ENCODE measurements around the gene TULP4. TPM values are rescaled to one million over a fixed set of nuclear protein-coding genes. Genes with fewer than 3 reads are reported as not detected.

The TULP4 gene
- total and polyA plus RNA-seq, 2 donors (not counting 1 experiment from before 2014, with no cell fraction given), result 12.0 to 90.0 TPM

DNA sequence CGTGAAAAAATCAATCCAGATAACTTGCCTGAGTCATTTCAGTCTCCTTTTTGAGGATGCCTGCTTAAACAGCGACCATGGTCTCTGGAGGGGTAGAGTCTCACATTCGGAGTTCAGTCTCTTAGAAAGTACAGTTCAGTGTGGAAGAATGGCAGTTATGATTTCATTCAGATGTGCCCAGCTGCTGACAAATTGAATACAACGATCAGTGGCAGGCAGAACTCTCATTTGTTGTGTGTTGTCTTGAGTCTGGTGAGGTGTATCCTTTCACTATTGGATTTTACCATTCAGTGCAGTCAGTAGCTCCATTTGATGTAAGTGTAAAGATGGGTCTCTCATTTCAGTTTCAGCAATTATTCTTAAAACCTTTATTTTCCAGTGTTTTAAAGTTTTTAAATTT, 639 bp upstream of the TULP4 start:
- ChIA-PET CTCF (no interaction called here), POLR2A (no interaction called here)
- peaks cover 25% of the 10 kb centered on the region for H3K79me2 ChIP-seq (ENCODE audit: control insufficient read depth, insufficient read depth, low read length)
- no peak overlapping the region for H3K27ac ChIP-seq (ENCODE audit: low read length in 2 of 2)
- WGBS (ENCODE audit: insufficient coverage), result 83% methylated on average over 4 of the region's 4 CpGs
- H3K27me3 ChIP-seq (replicated peaks in 1 of 4; ENCODE audit: control extremely low read depth in 1 of 4, control insufficient read depth in 3 of 4, insufficient read depth in 4 of 4, low read length in 3 of 4), result no peaks in the 10 kb centered on the region
- H3K9me3 ChIP-seq (ENCODE audit: control extremely low read depth in 1 of 3, control insufficient read depth in 2 of 3, insufficient read depth in 1 of 3, low read length in 2 of 3), result peaks cover 0 to 2% (median 1%) of the 10 kb centered on the region in 3 donors
- H3K4me3 ChIP-seq (ENCODE audit: control extremely low read depth in 1 of 5, extremely low read depth in 1 of 5, insufficient read depth in 1 of 5, low read depth in 2 of 5, low read length in 4 of 5), result no peak overlapping the region
- ATAC-seq (ENCODE audit: low read depth) (no peak), DNase-seq (no peak)
- H3K9me3 Mint-ChIP-seq (ENCODE audit: insufficient read depth), result no peaks in the 10 kb centered on the region
- H4K20me1 ChIP-seq (ENCODE audit: control insufficient read depth, insufficient read depth, low read length, poor library complexity, severe bottlenecking), result no peaks in the 10 kb centered on the region
- no peak overlapping the region for H3K9ac ChIP-seq (ENCODE audit: low read length)
- H3K4me2 ChIP-seq (replicated peaks; ENCODE audit: low read depth, low read length, poor library complexity, severe bottlenecking), result no peak overlapping the region
- H3K27ac Mint-ChIP-seq, result no peak overlapping the region
- H3K27me3 Mint-ChIP-seq, result no peaks in the 10 kb centered on the region
- intact Hi-C loops (cut with micrococcal nuclease), result no loop called here
- H3K4me1 ChIP-seq (ENCODE audit: control insufficient read depth in 2 of 2, insufficient read depth in 2 of 2, low read length in 2 of 2), result peaks cover 9 to 12% of the 10 kb centered on the region in 2 donors
- TF ChIP-seq, protein P1, sequence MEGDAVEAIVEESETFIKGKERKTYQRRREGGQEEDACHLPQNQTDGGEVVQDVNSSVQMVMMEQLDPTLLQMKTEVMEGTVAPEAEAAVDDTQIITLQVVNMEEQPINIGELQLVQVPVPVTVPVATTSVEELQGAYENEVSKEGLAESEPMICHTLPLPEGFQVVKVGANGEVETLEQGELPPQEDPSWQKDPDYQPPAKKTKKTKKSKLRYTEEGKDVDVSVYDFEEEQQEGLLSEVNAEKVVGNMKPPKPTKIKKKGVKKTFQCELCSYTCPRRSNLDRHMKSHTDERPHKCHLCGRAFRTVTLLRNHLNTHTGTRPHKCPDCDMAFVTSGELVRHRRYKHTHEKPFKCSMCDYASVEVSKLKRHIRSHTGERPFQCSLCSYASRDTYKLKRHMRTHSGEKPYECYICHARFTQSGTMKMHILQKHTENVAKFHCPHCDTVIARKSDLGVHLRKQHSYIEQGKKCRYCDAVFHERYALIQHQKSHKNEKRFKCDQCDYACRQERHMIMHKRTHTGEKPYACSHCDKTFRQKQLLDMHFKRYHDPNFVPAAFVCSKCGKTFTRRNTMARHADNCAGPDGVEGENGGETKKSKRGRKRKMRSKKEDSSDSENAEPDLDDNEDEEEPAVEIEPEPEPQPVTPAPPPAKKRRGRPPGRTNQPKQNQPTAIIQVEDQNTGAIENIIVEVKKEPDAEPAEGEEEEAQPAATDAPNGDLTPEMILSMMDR (IDR thresholded peaks at IDR 0.05), result no peak
- no peak for TF ChIP-seq EZH2 (IDR thresholded peaks at IDR 0.05; ENCODE audit: borderline replicate concordance, insufficient read depth, low read depth, low read length, poor library complexity, severe bottlenecking)
- H3K36me3 ChIP-seq (replicated peaks in 1 of 2; ENCODE audit: control extremely low read depth in 1 of 2, control insufficient read depth in 1 of 2, extremely low read depth in 1 of 2, insufficient read depth in 2 of 2, low read length in 1 of 2), result peaks cover 3 to 16% of the 10 kb centered on the region in 2 experiments
- peaks cover 35% of the 10 kb centered on the region for H3K4me1 Mint-ChIP-seq
- H3K4me3 Mint-ChIP-seq, result no peak overlapping the region
- no peak overlapping the region for H2AFZ ChIP-seq (ENCODE audit: insufficient read depth, low read depth, low read length, poor library complexity, severe bottlenecking)

DNA sequence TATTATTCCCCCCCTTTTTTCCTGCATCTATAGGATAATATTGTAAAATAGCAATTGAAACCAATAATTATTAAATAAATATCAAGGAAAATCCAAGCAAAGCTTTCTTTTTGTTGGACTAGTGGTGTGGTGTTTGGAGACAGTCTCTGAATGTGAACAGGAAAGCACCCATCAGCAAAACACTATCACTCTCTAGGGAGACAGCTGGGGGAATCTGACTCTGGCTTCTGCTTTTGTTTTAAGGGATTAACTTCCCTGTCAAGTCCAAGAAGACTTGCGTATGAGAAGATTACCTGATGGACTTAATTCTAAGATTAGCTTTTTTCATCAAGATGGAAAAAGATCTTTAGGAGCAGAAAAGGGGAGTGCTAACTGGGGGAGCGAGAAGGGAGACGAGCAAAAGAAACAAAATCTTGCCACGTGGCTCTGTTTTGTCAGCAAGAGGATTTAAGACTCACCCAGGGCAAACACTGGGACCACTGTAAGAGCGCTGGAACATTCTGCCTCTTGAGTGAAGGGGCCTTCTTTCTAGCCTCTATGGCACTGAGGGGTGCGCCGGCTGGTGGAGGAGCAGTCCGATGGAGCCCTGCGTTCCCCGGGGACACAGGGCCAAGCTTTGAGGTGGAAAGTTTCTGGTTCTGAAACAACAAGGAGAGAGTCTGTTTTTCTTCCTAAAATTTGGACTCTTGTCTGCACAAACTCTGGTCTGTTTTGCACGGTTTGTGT, 570 bp downstream of the TULP4 start:
- no peak overlapping the region for H3K4me3 ChIP-seq (ENCODE audit: control extremely low read depth in 1 of 5, extremely low read depth in 1 of 5, insufficient read depth in 1 of 5, low read depth in 2 of 5, low read length in 4 of 5)
- no peak for ATAC-seq (ENCODE audit: low read depth)
- H3K79me2 ChIP-seq (ENCODE audit: control insufficient read depth, insufficient read depth, low read length), result peaks cover 22% of the 10 kb centered on the region
- H3K9ac ChIP-seq (ENCODE audit: low read length), result no peak overlapping the region
- no peak overlapping the region for H3K4me3 Mint-ChIP-seq
- H4K20me1 ChIP-seq (ENCODE audit: control insufficient read depth, insufficient read depth, low read length, poor library complexity, severe bottlenecking), result no peaks in the 10 kb centered on the region
- H3K9me3 ChIP-seq (ENCODE audit: control extremely low read depth in 1 of 3, control insufficient read depth in 2 of 3, insufficient read depth in 1 of 3, low read length in 2 of 3), result peaks cover 0 to 5% (median 3%) of the 10 kb centered on the region in 3 donors
- no peak for TF ChIP-seq EZH2 (IDR thresholded peaks at IDR 0.05; ENCODE audit: borderline replicate concordance, insufficient read depth, low read depth, low read length, poor library complexity, severe bottlenecking)
- TF ChIP-seq, protein P1 (IDR thresholded peaks at IDR 0.05), result no peak
- peaks cover 10 to 12% of the 10 kb centered on the region in 2 donors for H3K4me1 ChIP-seq (ENCODE audit: control insufficient read depth in 2 of 2, insufficient read depth in 2 of 2, low read length in 2 of 2)
- no peaks in the 10 kb centered on the region for H3K27me3 Mint-ChIP-seq
- ChIA-PET POLR2A (no interaction called here), CTCF (interaction anchor here (0.7 to 1.1 kb wide), 3 partner anchors 18 to 379 kb away, joined by 3 to 7 read pairs (median 3); no protein-coding TSS in a partner anchor)
- no peak overlapping the region for H3K27ac ChIP-seq (ENCODE audit: low read length in 2 of 2)
- H2AFZ ChIP-seq (ENCODE audit: insufficient read depth, low read depth, low read length, poor library complexity, severe bottlenecking), result no peak overlapping the region
- H3K27me3 ChIP-seq (replicated peaks in 1 of 4; ENCODE audit: control extremely low read depth in 1 of 4, control insufficient read depth in 3 of 4, insufficient read depth in 4 of 4, low read length in 3 of 4), result no peaks in the 10 kb centered on the region
- DNase-seq, result no peak
- H3K36me3 ChIP-seq (replicated peaks in 1 of 2; ENCODE audit: control extremely low read depth in 1 of 2, control insufficient read depth in 1 of 2, extremely low read depth in 1 of 2, insufficient read depth in 2 of 2, low read length in 1 of 2), result peaks cover 3 to 16% of the 10 kb centered on the region in 2 experiments
- no peaks in the 10 kb centered on the region for H3K9me3 Mint-ChIP-seq (ENCODE audit: insufficient read depth)
- no peak overlapping the region for H3K4me2 ChIP-seq (replicated peaks; ENCODE audit: low read depth, low read length, poor library complexity, severe bottlenecking)
- H3K4me1 Mint-ChIP-seq, result peaks cover 42% of the 10 kb centered on the region
- intact Hi-C loops (cut with micrococcal nuclease), result no loop called here
- 98% methylated on average over 11 of the region's 11 CpGs for WGBS (ENCODE audit: insufficient coverage)
- H3K27ac Mint-ChIP-seq, result no peak overlapping the region
